GM19240 (cell line): ENCODE measurements around the gene CACNG4.

Experiments
- DNase-seq: peaks from one replicate; pipeline ENCODE4 v3.0.0; 2011; ENCODE audit warnings: low spot score; ENCODE audit not compliant: insufficient read length

CACNG4 gene

DNA sequence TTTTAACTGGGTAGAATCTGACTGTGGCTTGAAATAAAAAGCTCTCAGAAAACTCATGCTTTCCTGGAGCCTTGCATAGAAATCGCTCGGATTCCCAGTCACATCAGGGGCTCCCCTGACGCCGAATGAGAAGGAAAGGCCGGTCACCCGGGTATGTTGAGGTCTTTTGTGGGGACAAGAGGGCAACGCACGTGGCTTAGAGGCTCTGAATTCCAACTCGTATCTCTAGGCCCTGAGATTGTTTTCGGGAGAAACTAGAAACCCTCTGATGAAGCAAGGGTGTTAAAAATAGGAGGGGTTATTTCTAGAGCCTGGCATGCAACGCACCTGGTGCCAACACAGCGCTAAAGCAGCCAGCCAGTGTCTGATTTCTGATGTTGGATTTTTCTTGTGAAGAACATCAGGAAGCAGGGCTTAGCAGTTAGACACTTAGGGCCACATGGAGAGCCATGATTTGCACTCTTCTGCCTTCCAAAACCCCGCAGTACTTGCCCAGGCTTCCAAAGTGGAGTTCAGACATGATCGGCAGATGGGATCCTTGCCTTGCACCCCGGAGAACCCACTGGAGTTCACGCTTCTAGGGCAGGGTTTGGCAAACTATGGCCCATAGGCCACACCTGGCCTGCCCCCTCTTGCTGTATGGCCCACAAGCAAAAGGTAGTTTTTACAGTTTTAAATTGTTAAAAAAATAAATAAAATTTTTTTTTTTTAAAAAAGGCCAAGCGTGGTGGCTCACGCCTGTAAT lies 92.4 kb downstream of the CACNG4 start:
- no peak for DNase-seq

DNA sequence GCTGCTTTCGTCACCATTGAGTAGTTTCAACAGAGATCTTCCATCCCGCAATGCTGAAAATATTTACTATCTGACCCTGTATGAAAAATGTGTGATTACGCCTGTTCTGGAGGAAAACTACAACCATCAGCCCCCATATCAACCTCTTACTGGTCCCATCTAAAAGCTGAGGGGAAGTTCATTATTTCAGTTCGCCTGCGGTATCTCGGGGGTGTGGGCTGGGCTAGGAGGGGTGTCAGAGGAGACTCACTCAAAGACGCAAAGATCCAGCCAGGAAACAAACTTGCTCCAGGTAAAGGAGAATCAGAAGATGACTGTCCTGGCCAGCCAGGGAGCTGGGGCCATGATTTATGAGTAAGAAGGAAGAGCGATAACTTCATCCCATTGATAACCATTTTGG lies 93.5 kb downstream of the CACNG4 start:
- no peak for DNase-seq

DNA sequence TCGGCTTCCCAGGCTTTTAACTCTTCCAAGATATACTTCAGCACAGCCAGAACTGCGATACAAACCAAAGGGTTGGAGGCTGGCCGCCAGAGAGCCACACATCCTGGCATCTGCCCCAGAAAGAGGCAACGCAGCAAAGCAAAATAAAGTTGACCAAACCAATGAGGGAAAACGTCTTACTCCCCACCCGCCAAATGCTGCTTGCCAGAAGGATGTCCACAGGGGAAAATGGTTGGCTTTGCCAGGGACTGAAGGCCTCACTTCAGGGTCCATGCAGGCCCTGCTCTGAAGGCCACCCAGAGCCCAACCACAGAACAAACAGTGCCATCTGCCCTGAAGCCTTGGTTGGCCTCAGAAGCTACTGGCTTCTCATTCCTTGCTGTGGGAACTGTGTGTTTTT lies 94.9 kb downstream of the CACNG4 start:
- no peak for DNase-seq

DNA sequence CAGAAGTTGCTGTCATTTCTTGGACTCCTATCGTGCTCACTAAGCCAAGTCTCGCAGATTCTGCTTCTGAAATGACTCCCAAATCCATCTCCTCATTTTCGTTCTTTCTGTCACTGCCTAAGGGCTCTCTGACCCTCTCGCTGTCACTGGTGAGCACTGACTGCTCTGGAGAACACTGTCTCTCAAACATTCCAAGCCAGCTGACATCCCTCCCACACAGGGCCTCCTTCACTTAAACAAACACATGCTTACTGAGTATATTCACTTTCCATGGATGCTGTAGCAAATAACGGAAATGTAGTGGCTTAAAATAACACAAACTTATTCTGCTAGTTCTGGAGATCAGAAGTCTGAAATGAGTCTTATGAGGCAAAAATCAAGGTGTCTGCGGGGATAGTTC lies 98.6 kb downstream of the CACNG4 start:
- DNase-seq, result no peak

DNA sequence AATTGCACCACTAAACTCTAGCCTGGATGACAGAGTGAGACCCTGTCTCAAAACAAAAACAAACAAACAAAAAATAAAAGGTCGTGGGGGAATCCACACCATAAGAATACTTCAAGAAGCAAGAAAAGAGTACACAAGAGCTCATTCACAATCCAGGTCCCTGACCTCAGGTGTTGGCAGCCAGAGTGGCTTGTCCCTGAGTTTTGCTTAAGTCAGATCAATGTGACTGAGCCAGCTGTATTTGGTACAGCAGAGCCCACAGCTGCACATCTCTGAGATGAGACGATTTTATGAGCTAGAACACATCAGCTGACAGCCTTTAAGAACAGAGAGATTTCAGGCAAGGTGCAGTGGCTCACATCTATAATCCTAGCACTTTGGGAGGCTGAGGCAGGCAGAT lies 102.2 kb downstream of the CACNG4 start:
- no peak for DNase-seq

DNA sequence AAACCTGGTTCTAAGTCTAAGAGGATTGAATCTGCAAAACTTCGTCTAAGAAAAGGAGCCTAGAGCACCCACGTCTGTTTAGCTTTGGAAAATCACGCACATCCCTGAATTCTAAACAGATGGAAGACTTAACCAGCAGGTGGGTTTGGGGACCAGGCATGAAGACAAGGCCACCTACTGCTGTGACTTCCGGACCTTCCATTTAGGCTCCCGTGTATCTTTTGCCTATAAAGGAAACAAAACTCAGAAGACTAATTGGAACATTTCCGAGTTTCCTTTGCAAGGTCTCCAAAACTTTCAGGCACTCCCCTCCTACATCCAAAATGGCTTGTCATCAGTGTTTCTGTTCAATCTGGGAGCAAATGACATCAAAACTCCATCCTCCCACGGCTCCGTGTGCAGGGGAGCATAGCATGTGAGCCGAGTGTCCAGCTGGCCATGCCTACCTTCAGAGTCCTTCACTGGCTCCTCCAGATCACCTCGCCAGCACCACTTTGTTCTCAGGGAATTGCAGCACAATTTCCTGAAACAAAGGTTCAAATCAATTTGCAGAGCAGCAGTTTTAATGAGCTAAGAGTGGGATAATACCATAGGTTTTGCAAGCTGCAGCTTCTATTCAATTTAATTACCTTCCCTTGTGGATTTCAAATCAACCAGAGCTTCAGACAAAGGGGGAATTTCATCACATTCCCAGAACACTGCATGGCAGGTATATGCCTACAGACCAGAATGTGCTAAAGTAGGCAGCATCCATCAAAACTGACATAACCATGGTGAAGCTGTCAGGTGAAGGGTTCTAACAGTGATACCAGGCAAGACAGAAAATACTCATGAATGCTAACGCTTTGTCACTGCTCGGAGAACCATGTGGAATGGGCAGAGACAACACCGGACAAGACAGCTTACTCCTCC lies 103.3 kb downstream of the CACNG4 start:
- no peak for DNase-seq

DNA sequence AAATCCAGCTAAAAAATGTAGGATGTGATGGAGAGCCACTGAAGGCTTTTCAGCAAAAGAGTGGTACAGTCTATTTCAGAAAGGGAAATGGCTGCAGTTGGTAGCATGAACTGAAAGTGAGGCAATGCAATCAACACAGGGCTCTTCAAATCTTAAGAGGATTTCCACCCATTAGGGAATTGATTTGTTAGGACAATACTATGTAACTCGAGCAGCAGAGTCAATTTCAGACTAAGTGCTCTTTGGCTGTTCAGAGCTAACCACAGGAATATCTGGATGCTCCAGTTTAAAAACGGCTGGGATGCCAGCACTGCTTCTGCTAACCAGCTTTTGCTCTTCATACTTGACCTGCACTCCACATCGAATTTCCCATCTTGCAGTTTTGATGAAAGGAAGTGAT lies 104.5 kb downstream of the CACNG4 start:
- no peak for DNase-seq

DNA sequence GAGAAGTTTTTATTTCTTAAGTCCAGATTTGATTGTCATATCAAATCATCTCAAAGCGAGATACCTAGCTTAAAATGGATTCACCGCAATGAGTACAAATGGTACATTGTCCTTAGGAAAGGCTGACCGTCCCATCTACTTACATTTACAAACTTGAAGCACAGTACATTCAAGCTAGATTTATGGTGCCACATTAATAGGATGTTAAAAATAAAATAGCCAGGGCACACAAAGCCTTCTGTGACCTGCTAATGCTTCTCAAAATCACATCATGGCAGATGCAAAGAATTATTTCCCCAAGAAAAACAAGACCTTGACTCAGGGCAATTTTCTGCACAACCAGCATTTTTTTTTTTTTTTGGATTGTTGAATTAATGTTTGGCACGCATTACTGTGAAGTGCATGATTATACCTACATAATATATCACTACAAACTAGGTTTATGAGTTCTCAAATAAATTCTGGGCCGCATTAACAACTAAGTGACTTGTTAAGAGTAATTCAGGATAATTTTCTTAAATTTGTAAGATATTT lies 105.2 kb downstream of the CACNG4 start:
- no peak for DNase-seq

DNA sequence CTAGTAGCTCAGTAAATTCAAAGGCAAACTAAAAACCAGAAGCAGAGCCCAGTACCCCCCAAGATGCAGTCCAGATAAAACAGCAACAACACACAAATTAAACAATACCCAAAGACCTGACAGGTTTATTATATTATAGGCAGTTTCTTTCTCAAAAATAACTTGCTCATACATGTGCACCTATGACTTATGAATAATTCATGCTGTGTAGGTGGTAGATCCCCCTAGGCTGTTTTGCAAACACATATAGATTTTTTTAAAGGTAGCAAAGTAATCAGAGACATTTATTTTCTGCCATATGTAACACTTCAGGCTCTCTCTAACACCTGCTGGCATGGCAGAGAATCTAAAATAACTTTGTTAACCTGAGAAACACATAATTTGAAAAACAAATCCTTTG lies 107.1 kb downstream of the CACNG4 start:
- no peak for DNase-seq

DNA sequence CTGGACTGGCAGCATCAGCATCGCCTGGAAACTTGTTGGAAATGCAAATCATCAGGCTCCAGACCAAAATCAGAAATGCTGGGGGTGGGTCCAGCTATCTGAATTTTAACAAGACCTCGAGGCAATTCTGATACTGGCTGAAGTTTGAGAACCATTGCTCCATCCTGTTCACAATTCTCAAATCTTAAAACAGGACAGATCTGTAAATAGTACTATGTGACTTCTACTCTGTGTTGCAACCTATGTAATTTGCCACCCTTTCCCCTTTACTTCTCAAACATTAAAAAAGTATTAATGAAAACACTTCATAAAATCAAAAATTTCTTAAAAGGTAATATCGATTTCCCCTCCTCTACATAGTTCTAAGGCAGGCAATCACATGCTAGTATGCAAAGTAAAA lies 108.4 kb downstream of the CACNG4 start:
- no peak for DNase-seq

DNA sequence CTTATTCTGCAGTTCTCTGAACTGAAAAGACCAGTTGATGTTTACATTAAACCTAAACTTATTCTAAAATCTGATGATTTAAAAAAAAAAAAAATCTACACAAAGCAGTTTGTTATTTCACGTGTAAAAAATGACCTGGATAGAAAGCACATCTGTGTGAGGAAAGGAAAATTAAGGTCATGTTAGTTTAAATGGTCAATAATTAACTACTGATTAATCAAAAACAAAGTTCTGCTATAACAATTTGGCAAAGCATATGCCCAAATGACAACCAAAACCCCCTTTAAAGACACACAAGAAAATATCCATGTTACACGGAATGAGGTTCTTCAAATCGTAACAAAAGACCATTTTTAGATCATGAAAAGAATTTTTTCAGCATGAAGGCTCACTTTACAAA lies 110.3 kb downstream of the CACNG4 start:
- DNase-seq, result no peak

DNA sequence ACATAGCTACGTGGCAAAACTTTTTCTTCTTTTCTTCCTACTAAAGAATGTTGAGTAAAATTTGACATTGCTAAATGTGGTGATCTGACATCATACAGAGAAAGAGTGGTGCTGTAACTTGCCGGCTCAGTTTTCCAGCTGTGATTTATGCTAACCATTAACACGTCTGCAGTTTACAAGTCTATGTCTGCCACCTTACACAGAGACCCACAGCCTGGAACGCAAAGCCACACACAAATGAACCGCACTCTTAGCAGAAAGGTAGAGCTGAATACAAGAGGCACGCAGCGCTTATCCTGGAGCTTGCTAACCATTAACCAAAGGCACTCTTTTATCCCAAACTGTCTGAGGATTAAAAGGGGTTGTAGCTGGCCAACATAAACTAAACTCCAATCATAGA lies 111.8 kb downstream of the CACNG4 start:
- DNase-seq, result no peak

DNA sequence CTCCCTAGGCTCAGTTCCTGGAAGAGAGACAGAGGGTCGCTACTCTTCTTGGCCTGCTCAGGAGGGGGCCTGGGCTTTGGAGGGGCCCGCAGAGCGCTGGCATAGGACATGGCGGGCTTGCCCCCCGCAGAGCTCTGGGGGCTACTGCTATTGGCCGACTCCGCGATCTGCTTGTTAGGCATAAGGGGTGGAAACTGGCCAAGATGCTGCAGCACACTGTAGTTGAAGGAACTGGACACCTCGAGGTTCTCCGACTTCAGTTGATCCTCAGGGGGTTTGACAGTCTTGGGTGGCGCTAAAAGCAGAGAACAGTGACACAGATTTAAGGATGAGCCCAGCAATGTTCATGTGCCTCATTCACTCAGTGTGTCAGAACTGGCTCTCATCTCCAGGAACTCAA lies 113.8 kb downstream of the CACNG4 start:
- DNase-seq, result no peak

DNA sequence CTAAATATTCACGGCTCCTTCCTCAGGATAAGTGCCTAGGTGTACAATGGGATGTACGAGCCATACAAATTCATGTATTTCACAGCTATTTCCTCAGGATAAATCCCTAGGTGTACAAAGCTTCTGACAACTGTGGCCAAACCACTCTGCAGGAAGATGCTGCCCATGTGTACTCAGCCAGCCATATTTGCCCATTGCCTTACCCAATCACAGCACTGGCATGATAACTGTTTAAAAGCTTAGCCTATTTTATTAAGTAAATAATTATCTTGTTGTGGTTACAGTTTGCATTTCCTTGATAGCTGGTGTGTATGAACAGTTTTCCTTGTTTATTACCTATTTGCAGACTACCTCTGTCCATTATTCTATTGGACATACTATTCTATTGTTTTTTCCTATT lies 115.0 kb downstream of the CACNG4 start:
- no peak for DNase-seq

DNA sequence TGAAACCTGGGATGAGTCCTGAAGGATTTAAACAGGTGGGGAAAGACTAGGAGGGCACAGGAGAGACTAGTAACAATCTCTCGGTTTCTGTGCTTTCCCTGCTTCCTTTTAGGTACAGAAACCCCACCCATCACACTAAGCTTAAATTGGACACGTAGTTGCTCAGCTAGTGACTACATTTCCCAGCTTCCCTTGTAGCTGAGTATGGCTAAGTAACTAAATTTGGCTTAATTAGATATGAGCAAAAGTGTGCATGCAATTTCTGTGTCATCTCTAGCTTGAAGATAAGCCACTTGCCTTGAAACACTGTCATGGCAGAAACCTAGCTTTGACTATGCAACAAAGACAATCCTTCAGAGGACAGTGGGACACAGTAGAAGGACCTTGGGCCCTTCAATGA lies 116.3 kb downstream of the CACNG4 start:
- DNase-seq, result no peak

DNA sequence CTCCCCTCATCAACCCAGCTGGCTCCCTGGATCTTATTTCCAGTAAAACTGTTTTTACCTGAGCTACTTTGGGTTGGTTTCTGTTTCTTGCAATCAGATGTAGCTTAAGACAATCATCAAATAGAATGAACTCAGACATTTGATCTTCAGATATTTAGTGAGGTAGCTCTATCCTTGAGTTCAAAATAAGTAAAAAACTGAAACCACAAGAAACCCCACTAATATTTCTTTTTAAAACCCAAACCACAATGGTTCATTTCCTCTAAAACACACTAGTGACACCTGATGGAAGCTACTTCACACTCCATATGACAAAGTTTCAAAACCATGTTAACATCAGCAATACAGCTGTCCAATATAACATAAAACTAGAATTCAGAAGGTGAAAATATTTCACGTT lies 117.6 kb downstream of the CACNG4 start:
- no peak for DNase-seq
